ENCODE measurements around the gene CDYL.
A peak's percentile ranks its signal among the peaks of the same experiment; 100 is the strongest.

Gene CDYL

DNA sequence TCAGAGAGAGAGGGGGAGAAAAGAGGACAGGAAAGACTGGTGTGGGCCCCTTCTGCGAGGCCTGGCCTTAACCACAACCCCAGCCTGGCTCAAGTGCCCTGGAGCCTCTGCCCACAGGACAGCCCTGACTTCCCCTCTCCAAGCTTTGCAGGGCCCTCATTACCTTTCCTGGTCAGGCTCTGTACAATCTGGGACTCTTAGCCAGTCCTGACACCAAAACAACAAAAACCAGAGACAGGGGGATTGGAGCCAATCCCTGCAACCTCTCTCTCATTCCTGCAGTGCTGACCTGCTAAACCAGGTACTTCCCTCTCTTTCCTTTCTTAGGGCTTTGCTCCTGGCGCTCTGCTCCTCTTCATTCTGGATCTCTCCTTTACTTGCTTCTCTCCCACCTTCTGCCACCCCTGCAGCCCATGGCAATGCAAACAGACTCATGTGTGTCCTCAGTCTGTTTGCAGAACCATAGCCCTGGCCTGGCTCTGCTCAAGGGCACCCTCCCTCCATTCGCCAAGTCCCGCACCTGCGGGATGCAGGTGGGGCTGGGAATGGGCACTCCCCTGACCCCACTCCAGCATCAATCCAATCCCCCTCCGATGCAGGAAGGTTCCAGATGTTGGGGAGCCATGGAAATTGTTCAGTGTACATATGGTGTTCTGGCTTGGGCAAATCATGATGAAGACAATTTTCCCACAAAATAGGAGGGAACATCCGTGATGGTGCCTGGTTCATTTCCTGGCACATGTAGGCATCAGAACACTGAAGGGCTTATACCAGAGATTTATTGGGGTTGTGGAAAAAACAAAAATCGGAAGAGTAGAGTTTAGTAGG is 189.6 kb downstream of the CDYL start:
- no peak overlapping the region for H3K14ac ChIP-seq (ENCODE audit: low read length)
- no CpG with 5 or more reads among the region's 8 CpGs for WGBS, 2 donors (ENCODE audit: extremely low coverage in 2 of 2, insufficient read length in 2 of 2, insufficient replicate concordance in 1 of 2)
- H3K4me1 ChIP-seq (ENCODE audit: control insufficient read depth in 2 of 2, insufficient read depth in 1 of 2, low read depth in 1 of 2, low read length in 2 of 2): peaks cover 0 to 5% of the 10 kb centered on the region in 2 donors
- H2BK5ac ChIP-seq (ENCODE audit: low read length): no peak overlapping the region
- H2AFZ ChIP-seq (ENCODE audit: low read length): peak overlapping the region; percentile 80
- no peak overlapping the region for H3K27ac ChIP-seq (replicated peaks; ENCODE audit: low read length)
- H2BK120ac ChIP-seq (ENCODE audit: low read depth, low read length): no peak overlapping the region
- H3K4me2 ChIP-seq (ENCODE audit: insufficient read depth, low read length, poor library complexity, severe bottlenecking): no peak overlapping the region
- no peak overlapping the region for H3K4ac ChIP-seq (ENCODE audit: low read length)
- no peak overlapping the region for H2BK15ac ChIP-seq (ENCODE audit: low read length)
- no peak overlapping the region for H2BK12ac ChIP-seq (ENCODE audit: low read length)
- no peaks in the 10 kb centered on the region for H3K27me3 ChIP-seq (ENCODE audit: control insufficient read depth in 3 of 3, insufficient read depth in 3 of 3, low read depth in 1 of 3, low read length in 3 of 3)
- H2AK5ac ChIP-seq (ENCODE audit: low read depth, low read length): no peak overlapping the region
- no peak overlapping the region for H3K4me3 ChIP-seq (ENCODE audit: low read length in 2 of 2)
- no peak overlapping the region for H4K8ac ChIP-seq (ENCODE audit: low read depth, low read length)
- no peaks in the 10 kb centered on the region for H3K36me3 ChIP-seq (replicated peaks in 1 of 2; ENCODE audit: control insufficient read depth in 2 of 2, insufficient read depth in 2 of 2, low read length in 2 of 2)
- peaks cover 0 to 2% of the 10 kb centered on the region in 2 donors for H3K9me3 ChIP-seq (replicated peaks in 1 of 2; ENCODE audit: control insufficient read depth in 2 of 2, insufficient read depth in 1 of 2, low read depth in 1 of 2, low read length in 2 of 2)
- no peak overlapping the region for H4K91ac ChIP-seq (ENCODE audit: low read depth, low read length, poor library complexity)
- H3K79me1 ChIP-seq (ENCODE audit: low read depth, low read length): no peaks in the 10 kb centered on the region
- DNase-seq (ENCODE audit: low spot score): no peak
- H3K23ac ChIP-seq (ENCODE audit: low read depth, low read length, poor library complexity): no peak overlapping the region
- H3K18ac ChIP-seq (ENCODE audit: low read length): no peak overlapping the region
- no peak overlapping the region for H3K9ac ChIP-seq (ENCODE audit: low read depth, low read length, poor library complexity)

- no peak overlapping the region for H4K8ac ChIP-seq (ENCODE audit: low read depth, low read length)
- no peak overlapping the region for H2BK5ac ChIP-seq (ENCODE audit: low read length)
- no peak overlapping the region for H3K4me2 ChIP-seq (ENCODE audit: insufficient read depth, low read length, poor library complexity, severe bottlenecking)
- H2BK12ac ChIP-seq (ENCODE audit: low read length): no peak overlapping the region
- no peak overlapping the region for H2AFZ ChIP-seq (ENCODE audit: low read length)
- no peak overlapping the region for H3K9ac ChIP-seq (ENCODE audit: low read depth, low read length, poor library complexity)
- WGBS, 2 donors (ENCODE audit: extremely low coverage in 2 of 2, insufficient read length in 2 of 2, insufficient replicate concordance in 1 of 2): no CpG with 5 or more reads among the region's 5 CpGs
- no peak overlapping the region for H4K91ac ChIP-seq (ENCODE audit: low read depth, low read length, poor library complexity)
- no peak overlapping the region for H2BK120ac ChIP-seq (ENCODE audit: low read depth, low read length)
- no peak overlapping the region for H2AK5ac ChIP-seq (ENCODE audit: low read depth, low read length)
- no peak overlapping the region for H3K18ac ChIP-seq (ENCODE audit: low read length)
- no peak overlapping the region for H3K4me3 ChIP-seq (ENCODE audit: low read length in 2 of 2)
- no peak overlapping the region for H3K23ac ChIP-seq (ENCODE audit: low read depth, low read length, poor library complexity)
- peaks cover 0 to 2% of the 10 kb centered on the region in 2 donors for H3K9me3 ChIP-seq (replicated peaks in 1 of 2; ENCODE audit: control insufficient read depth in 2 of 2, insufficient read depth in 1 of 2, low read depth in 1 of 2, low read length in 2 of 2)
- H3K4ac ChIP-seq (ENCODE audit: low read length): no peak overlapping the region
- no peak overlapping the region for H3K14ac ChIP-seq (ENCODE audit: low read length)
- no peak overlapping the region for H3K27ac ChIP-seq (replicated peaks; ENCODE audit: low read length)
- peaks cover 0 to 5% of the 10 kb centered on the region in 2 donors for H3K4me1 ChIP-seq (ENCODE audit: control insufficient read depth in 2 of 2, insufficient read depth in 1 of 2, low read depth in 1 of 2, low read length in 2 of 2)
- no peak for DNase-seq (ENCODE audit: low spot score)
- H2BK15ac ChIP-seq (ENCODE audit: low read length): no peak overlapping the region
- H3K27me3 ChIP-seq (ENCODE audit: control insufficient read depth in 3 of 3, insufficient read depth in 3 of 3, low read depth in 1 of 3, low read length in 3 of 3): no peaks in the 10 kb centered on the region
- no peaks in the 10 kb centered on the region for H3K79me1 ChIP-seq (ENCODE audit: low read depth, low read length)
- H3K36me3 ChIP-seq (replicated peaks in 1 of 2; ENCODE audit: control insufficient read depth in 2 of 2, insufficient read depth in 2 of 2, low read length in 2 of 2): no peaks in the 10 kb centered on the region
Observed at GRCh38 chr6:4967301-4968030, 191.3 kb downstream of the CDYL start.

- H3K36me3 ChIP-seq (replicated peaks in 1 of 2; ENCODE audit: control insufficient read depth in 2 of 2, insufficient read depth in 2 of 2, low read length in 2 of 2): no peaks in the 10 kb centered on the region
- DNase-seq (ENCODE audit: low spot score): peak; percentile 24
- H3K27ac ChIP-seq (replicated peaks; ENCODE audit: low read length): no peak overlapping the region
- H4K8ac ChIP-seq (ENCODE audit: low read depth, low read length): no peak overlapping the region
- H3K4me1 ChIP-seq (ENCODE audit: control insufficient read depth in 2 of 2, insufficient read depth in 1 of 2, low read depth in 1 of 2, low read length in 2 of 2): peaks cover 3 to 9% of the 10 kb centered on the region in 2 donors
- no peak overlapping the region for H3K23ac ChIP-seq (ENCODE audit: low read depth, low read length, poor library complexity)
- no peak overlapping the region for H3K9ac ChIP-seq (ENCODE audit: low read depth, low read length, poor library complexity)
- H3K4me3 ChIP-seq (ENCODE audit: low read length in 2 of 2): no peak overlapping the region
- no CpG with 5 or more reads among the region's 8 CpGs for WGBS, 2 donors (ENCODE audit: extremely low coverage in 2 of 2, insufficient read length in 2 of 2, insufficient replicate concordance in 1 of 2)
- H3K4ac ChIP-seq (ENCODE audit: low read length): no peak overlapping the region
- H3K27me3 ChIP-seq (ENCODE audit: control insufficient read depth in 3 of 3, insufficient read depth in 3 of 3, low read depth in 1 of 3, low read length in 3 of 3): no peaks in the 10 kb centered on the region
- no peak overlapping the region for H3K18ac ChIP-seq (ENCODE audit: low read length)
- H3K4me2 ChIP-seq (ENCODE audit: insufficient read depth, low read length, poor library complexity, severe bottlenecking): no peak overlapping the region
- no peaks in the 10 kb centered on the region for H3K79me1 ChIP-seq (ENCODE audit: low read depth, low read length)
- no peak overlapping the region for H3K14ac ChIP-seq (ENCODE audit: low read length)
- H2BK15ac ChIP-seq (ENCODE audit: low read length): no peak overlapping the region
- no peak overlapping the region for H2BK12ac ChIP-seq (ENCODE audit: low read length)
- H2BK120ac ChIP-seq (ENCODE audit: low read depth, low read length): no peak overlapping the region
- no peak overlapping the region for H4K91ac ChIP-seq (ENCODE audit: low read depth, low read length, poor library complexity)
- no peak overlapping the region for H2AK5ac ChIP-seq (ENCODE audit: low read depth, low read length)
- peaks cover 0 to 2% of the 10 kb centered on the region in 2 donors for H3K9me3 ChIP-seq (replicated peaks in 1 of 2; ENCODE audit: control insufficient read depth in 2 of 2, insufficient read depth in 1 of 2, low read depth in 1 of 2, low read length in 2 of 2)
- no peak overlapping the region for H2AFZ ChIP-seq (ENCODE audit: low read length)
- no peak overlapping the region for H2BK5ac ChIP-seq (ENCODE audit: low read length)
Observed at GRCh38 chr6:4969609-4970285, 193.5 kb downstream of the CDYL start.

Data from neuronal stem cell (in vitro differentiated cells).